GM23338 (cell line): ENCODE data around the gene S1PR3. TPM values are rescaled to one million over a fixed set of nuclear protein-coding genes. Genes with fewer than 3 reads are reported as not detected.

Experiments used
- ATAC-seq: fragments of 200-7000 bp; cut with Tn5 transposase; 3 replicates; pipeline ENCODE4 v1.9.1; 2020
- DNase-seq: peaks from one replicate; pipeline ENCODE4 v3.0.0-alpha.2; 2015; ENCODE audit warnings: low spot score
- H2AFZ ChIP-seq: fragments of 200-600 bp; sonication (generic); 2 replicates; pipeline ENCODE4 v1.8.0; 2016; ENCODE audit warnings: antibody characterized with exemption, mild to moderate bottlenecking, moderate library complexity
- H3F3A ChIP-seq: fragments of 200-600 bp; sonication (generic); replicated peaks from 2 replicates; pipeline ENCODE4 v1.8.0; 2017; ENCODE audit warnings: antibody characterized with exemption, mixed run types, low read depth
- H3K27ac ChIP-seq: fragments of 200-600 bp; sonication (generic); 2 replicates; pipeline ENCODE4 v1.6.1; 2016; ENCODE audit warnings: low read depth
- H3K27me3 ChIP-seq: fragments of 200-600 bp; sonication (generic); 2 replicates; pipeline ENCODE4 v1.8.0; 2016; ENCODE audit warnings: mild to moderate bottlenecking, mixed run types, moderate library complexity; ENCODE audit not compliant: insufficient read depth
- H3K36me3 ChIP-seq: fragments of 200-600 bp; sonication (generic); 2 replicates; pipeline ENCODE4 v1.8.0; 2016; ENCODE audit warnings: mild to moderate bottlenecking; ENCODE audit not compliant: insufficient read depth
- H3K4me1 ChIP-seq: fragments of 200-600 bp; sonication (generic); 2 replicates; pipeline ENCODE4 v1.8.0; 2016; ENCODE audit warnings: mild to moderate bottlenecking, moderate library complexity; ENCODE audit not compliant: insufficient read depth
- H3K4me2 ChIP-seq: fragments of 200-600 bp; sonication (generic); 2 replicates; pipeline ENCODE4 v1.7.1; 2017; ENCODE audit warnings: mixed run types
- H3K4me3 ChIP-seq: fragments of 200-600 bp; sonication (generic); 2 replicates; pipeline ENCODE4 v1.6.1; 2016; ENCODE audit warnings: mixed run types
- H3K79me2 ChIP-seq: fragments of 200-600 bp; sonication (generic); replicated peaks from 2 replicates; pipeline ENCODE4 v1.8.0; 2017; ENCODE audit warnings: mild to moderate bottlenecking; ENCODE audit not compliant: insufficient read depth
- H3K9me2 ChIP-seq: fragments of 200-600 bp; sonication (generic); 2 replicates; pipeline ENCODE4 v1.8.0; 2017; ENCODE audit not compliant: insufficient read depth
- H4K20me1 ChIP-seq: fragments of 200-600 bp; sonication (generic); replicated peaks from 2 replicates; pipeline ENCODE4 v1.8.0; 2017; ENCODE audit warnings: mild to moderate bottlenecking; ENCODE audit not compliant: insufficient read depth
- H3K27ac Mint-ChIP-seq: 2 replicates; pipeline ENCODE4 v1.8.0; 2020; ENCODE audit warnings: inconsistent platforms, mild to moderate bottlenecking, moderate library complexity, mixed read lengths
- H3K27me3 Mint-ChIP-seq: 3 replicates; pipeline ENCODE4 v1.8.0; 2022; ENCODE audit warnings: low read depth, mild to moderate bottlenecking, moderate library complexity, mixed read lengths, inconsistent platforms; ENCODE audit not compliant: insufficient read depth, poor library complexity
- H3K36me3 Mint-ChIP-seq: 3 replicates; pipeline ENCODE4 v1.8.0; 2021; ENCODE audit warnings: low read depth, mild to moderate bottlenecking, inconsistent platforms, moderate library complexity, mixed read lengths
- H3K4me1 Mint-ChIP-seq: 3 replicates; pipeline ENCODE4 v1.8.0; 2020; ENCODE audit warnings: mild to moderate bottlenecking, inconsistent platforms, mixed read lengths
- H3K4me3 Mint-ChIP-seq: 3 replicates; pipeline ENCODE4 v1.8.0; 2021; ENCODE audit warnings: moderate library complexity, mild to moderate bottlenecking, inconsistent platforms, mixed read lengths
- H3K9me3 Mint-ChIP-seq: 3 replicates; pipeline ENCODE4 v1.8.0; 2020; ENCODE audit warnings: moderate library complexity, mild to moderate bottlenecking, inconsistent platforms, mixed read lengths
- CREB1 ChIP-seq: fragments of 250-450 bp; sonication (Bioruptor Pico); IDR thresholded peaks from 2 replicates; pipeline ENCODE4 v1.5.0; 2020; ENCODE audit warnings: low read depth, mild to moderate bottlenecking, moderate library complexity
- CTCF ChIP-seq, 2 experiments: fragments of 200-600 bp in 1 of 2; sonication (generic) in 1 of 2; conservative IDR thresholded peaks; 2 replicates each; pipeline versions ENCODE4 v1.5.1 to v1.6.1; 2016 to 2017; ENCODE audit warnings: antibody characterized with exemption in 2 of 2, low read depth in 2 of 2, mild to moderate bottlenecking in 2 of 2, moderate library complexity in 1 of 2
- ETS1 ChIP-seq: IDR thresholded peaks from 2 replicates; pipeline ENCODE4 v1.6.1; 2016; ENCODE audit warnings: antibody characterized with exemption
- EZH2 ChIP-seq: fragments of 200-600 bp; sonication (generic); IDR thresholded peaks from one replicate; pipeline ENCODE4 v1.8.0; 2017; ENCODE audit warnings: antibody characterized with exemption, mild to moderate bottlenecking, low read depth; ENCODE audit not compliant: unreplicated experiment
- EZH2phosphoT487 ChIP-seq: fragments of 200-600 bp; sonication (generic); IDR thresholded peaks from one replicate; pipeline ENCODE4 v1.8.1; 2018; ENCODE audit warnings: antibody characterized with exemption; ENCODE audit not compliant: unreplicated experiment
- JUNB ChIP-seq: IDR thresholded peaks from one replicate; pipeline ENCODE4 v1.6.1; 2016; ENCODE audit warnings: antibody characterized with exemption; ENCODE audit not compliant: unreplicated experiment
- NANOG ChIP-seq: IDR thresholded peaks from 2 replicates; pipeline ENCODE4 v1.6.1; 2016; ENCODE audit warnings: antibody characterized with exemption, borderline replicate concordance
- POLR2AphosphoS5 ChIP-seq: IDR thresholded peaks from 2 replicates; pipeline ENCODE4 v1.6.1; 2016; ENCODE audit warnings: antibody characterized with exemption, low read depth
- REST ChIP-seq: IDR thresholded peaks from one replicate; pipeline ENCODE4 v1.6.1; 2018; ENCODE audit warnings: antibody characterized with exemption; ENCODE audit not compliant: unreplicated experiment
- STAT1 ChIP-seq: IDR thresholded peaks from one replicate; pipeline ENCODE4 v1.6.1; 2016; ENCODE audit warnings: antibody characterized with exemption; ENCODE audit not compliant: unreplicated experiment
- ZNF114 ChIP-seq: fragments of 250-450 bp; sonication (Bioruptor Pico); IDR thresholded peaks from 2 replicates; pipeline ENCODE4 v1.5.0; 2020; ENCODE audit warnings: mild to moderate bottlenecking, moderate library complexity
- ZNF331 ChIP-seq: fragments of 250-450 bp; sonication (Bioruptor Pico); IDR thresholded peaks from 2 replicates; pipeline ENCODE4 v1.5.0; 2020; ENCODE audit warnings: low read depth, mild to moderate bottlenecking, moderate library complexity
- ZNF462 ChIP-seq: fragments of 250-450 bp; sonication (Bioruptor Pico); IDR thresholded peaks from 2 replicates; pipeline ENCODE4 v1.5.0; 2020; ENCODE audit warnings: mild to moderate bottlenecking, moderate library complexity
- polyA plus RNA-seq: library from polyadenylated mRNA; unstranded; fragments of >200 nt; fragmentation: Nextera tagmentation; extraction: Ambion mirVana; gene quantifications from 2 replicates; pipeline ENCODE4 v1.2.1, GENCODE V29; 2016
- total RNA-seq: library from RNA; depleted of rRNA; stranded (reverse); fragments of >200 nt; shearing (Covaris generic); gene quantifications from 2 replicates; pipeline ENCODE4 v1.2.3, GENCODE V29; 2014

The S1PR3 gene
- total and polyA plus RNA-seq, 2 experiments from 2014 or later: 2.1 to 7.6 TPM

- H3K4me1 ChIP-seq: peaks cover 20% of the 10 kb centered on the region
- no peak overlapping the region for H3K27ac Mint-ChIP-seq
- DNase-seq (no peak), ATAC-seq (no peak)
- no peaks in the 10 kb centered on the region; the same call in none of the 2 replicates for H3K36me3 ChIP-seq
- H3K27me3 ChIP-seq: peaks cover 9% of the 10 kb centered on the region; the same call in 1 of the 2 replicates
- no peak overlapping the region for H2AFZ ChIP-seq
- H3K36me3 Mint-ChIP-seq: peaks cover 4% of the 10 kb centered on the region
- no peaks in the 10 kb centered on the region for H3F3A ChIP-seq
- H3K27ac ChIP-seq: no peak overlapping the region
- H3K4me1 Mint-ChIP-seq: peaks cover 25% of the 10 kb centered on the region
- no peak for TF ChIP-seq CREB1 (CRISPR knock-in tag)
- no peak for TF ChIP-seq JUNB
- no peak for TF ChIP-seq ZNF331 (CRISPR knock-in tag)
- no peak for TF ChIP-seq EZH2
- TF ChIP-seq NANOG: no peak
- no peak for TF ChIP-seq ZNF462 (CRISPR knock-in tag)
- TF ChIP-seq POLR2AphosphoS5: no peak
- TF ChIP-seq ZNF114 (CRISPR knock-in tag): no peak
- no peak for TF ChIP-seq EZH2phosphoT487
- TF ChIP-seq CTCF (conservative IDR thresholded peaks at IDR 0.05; ENCODE audit: low read depth in 2 of 2): no peak
- no peak for TF ChIP-seq REST
- TF ChIP-seq STAT1: no peak
- TF ChIP-seq ETS1: no peak
- peaks cover 4% of the 10 kb centered on the region; the same call in 1 of the 2 replicates for H4K20me1 ChIP-seq
- no peaks in the 10 kb centered on the region for H3K9me2 ChIP-seq
- H3K27me3 Mint-ChIP-seq: peaks cover 4% of the 10 kb centered on the region
- no peaks in the 10 kb centered on the region for H3K9me3 Mint-ChIP-seq
- H3K79me2 ChIP-seq: peaks cover 17% of the 10 kb centered on the region
- H3K4me2 ChIP-seq: no peak overlapping the region
- no peak overlapping the region for H3K4me3 ChIP-seq
- H3K4me3 Mint-ChIP-seq: no peak overlapping the region
These were observed 5.6 kb downstream of the S1PR3 start for GRCh38 chr9:88996921-88997235.
